Lung (tissue), 12 donors: Measurements from ENCODE around the gene TIMM17B. TPM values are rescaled to one million over a fixed set of nuclear protein-coding genes. Genes with fewer than 3 reads are reported as not detected.

ENCODE experiments used
- ATAC-seq: fragments of 200-7000 bp; cut with Tn5 transposase; one replicate; pipeline ENCODE4 v1.9.1; 2020; ENCODE audit warnings: moderate number of reproducible peaks; ENCODE audit not compliant: insufficient read depth, low FRiP score
- DNase-seq, 3 donors: peaks; one replicate each; pipeline ENCODE4 v3.0.0-alpha.2; 2013 to 2017
- H3K27ac ChIP-seq, 2 donors: one replicate each; pipeline ENCODE4 v1.5.1; 2013; ENCODE audit warnings: mild to moderate bottlenecking in 2 of 2, moderate library complexity in 2 of 2, control low read depth in 1 of 2, inconsistent platforms in 1 of 2, low read depth in 1 of 2, low read length in 1 of 2
- H3K27me3 ChIP-seq, 3 donors: one replicate each; pipeline ENCODE4 v1.5.1; 2013; ENCODE audit warnings: low read length in 2 of 3; ENCODE audit not compliant: control insufficient read depth in 3 of 3, insufficient read depth in 3 of 3
- H3K36me3 ChIP-seq, 4 donors: one replicate each; pipeline ENCODE4 v1.5.1; 2013; ENCODE audit warnings: low read length in 4 of 4, mild to moderate bottlenecking in 1 of 4, moderate library complexity in 1 of 4; ENCODE audit not compliant: control insufficient read depth in 4 of 4, insufficient read depth in 4 of 4
- H3K4me1 ChIP-seq, 5 donors: one replicate each; pipeline ENCODE4 v1.5.1; 2013; ENCODE audit warnings: low read length in 5 of 5, mild to moderate bottlenecking in 2 of 5, moderate library complexity in 1 of 5; ENCODE audit not compliant: control insufficient read depth in 5 of 5, insufficient read depth in 5 of 5
- H3K4me3 ChIP-seq: one replicate; pipeline ENCODE4 v1.5.1; 2013; ENCODE audit warnings: mild to moderate bottlenecking, control low read depth, moderate library complexity
- H3K9ac ChIP-seq, 2 donors: one replicate each; pipeline ENCODE4 v1.5.1; 2013; ENCODE audit warnings: low read length in 2 of 2, control low read depth in 1 of 2; ENCODE audit not compliant: insufficient read depth in 1 of 2
- H3K9me3 ChIP-seq, 4 donors: one replicate each; pipeline ENCODE4 v1.5.1; 2013; ENCODE audit warnings: low read length in 3 of 4, mild to moderate bottlenecking in 1 of 4, moderate library complexity in 1 of 4; ENCODE audit not compliant: control insufficient read depth in 4 of 4, insufficient read depth in 3 of 4
- WGBS, 2 donors: extraction: QIAGEN DNeasy Blood & Tissue Kit; methylation state at CpG; one replicate each; pipeline ENCODE4 v1.1.7; 2013; 5-methylcytosine and 5-hydroxymethylcytosine counted together
- polyA plus RNA-seq, 2 donors: library from polyadenylated mRNA; stranded (reverse); fragments of 200-250 nt; gene quantifications; one replicate each; pipeline ENCODE4 v1.2.1, GENCODE V29; 2013
- total RNA-seq, 2 donors: library from RNA; depleted of rRNA in 1 of 2; stranded (reverse); fragments of >200 nt in 1 of 2; gene quantifications; one replicate each; pipeline ENCODE4 v1.2.1, GENCODE V29; 2014 to 2021
- TF ChIP-seq, protein P1 (sequence below): IDR thresholded peaks from 2 replicates; pipeline ENCODE4 v1.5.1; 2012; ENCODE audit warnings: mild to moderate bottlenecking; ENCODE audit errors: control extremely low read depth, extremely low read depth
- donor health status: control.
- donor health status: control.
- donor health status: Bipolar disorder and iron deficiency.
- donor health status: healthy.
- donor health status: DM: yes; HTN: yes; CAD: no.

TIMM17B gene
- total and polyA plus RNA-seq, 4 donors, result 21.0 to 73.4 (median 59.4) TPM

DNA sequence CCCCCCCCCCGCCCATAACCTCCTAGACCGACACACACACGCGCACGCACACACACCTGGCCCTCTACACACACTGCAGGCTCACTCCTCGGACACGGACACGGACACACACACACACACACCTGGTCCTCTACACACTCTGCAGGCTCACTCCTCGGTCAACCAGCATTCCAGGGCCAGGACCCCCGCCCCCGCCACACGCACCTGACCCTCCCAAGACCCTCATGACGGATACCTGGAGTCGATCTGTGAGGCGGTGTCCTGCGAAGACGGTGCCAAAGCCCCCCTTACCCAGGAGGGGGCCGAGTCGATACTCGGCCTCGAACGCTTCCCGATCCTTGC is 20.7 kb upstream of the TIMM17B start:
- peak overlapping the region in 1 of 2 donors; percentile 90 for H3K27ac ChIP-seq
- peaks cover 0 to 5% (median 0%) of the 10 kb centered on the region in 4 donors for H3K9me3 ChIP-seq
- no peak overlapping the region for H3K9ac ChIP-seq
- H3K4me3 ChIP-seq, result peak overlapping the region; percentile 54
- peaks cover 0 to 7% (median 3%) of the 10 kb centered on the region in 4 donors for H3K36me3 ChIP-seq
- TF ChIP-seq, protein P1, sequence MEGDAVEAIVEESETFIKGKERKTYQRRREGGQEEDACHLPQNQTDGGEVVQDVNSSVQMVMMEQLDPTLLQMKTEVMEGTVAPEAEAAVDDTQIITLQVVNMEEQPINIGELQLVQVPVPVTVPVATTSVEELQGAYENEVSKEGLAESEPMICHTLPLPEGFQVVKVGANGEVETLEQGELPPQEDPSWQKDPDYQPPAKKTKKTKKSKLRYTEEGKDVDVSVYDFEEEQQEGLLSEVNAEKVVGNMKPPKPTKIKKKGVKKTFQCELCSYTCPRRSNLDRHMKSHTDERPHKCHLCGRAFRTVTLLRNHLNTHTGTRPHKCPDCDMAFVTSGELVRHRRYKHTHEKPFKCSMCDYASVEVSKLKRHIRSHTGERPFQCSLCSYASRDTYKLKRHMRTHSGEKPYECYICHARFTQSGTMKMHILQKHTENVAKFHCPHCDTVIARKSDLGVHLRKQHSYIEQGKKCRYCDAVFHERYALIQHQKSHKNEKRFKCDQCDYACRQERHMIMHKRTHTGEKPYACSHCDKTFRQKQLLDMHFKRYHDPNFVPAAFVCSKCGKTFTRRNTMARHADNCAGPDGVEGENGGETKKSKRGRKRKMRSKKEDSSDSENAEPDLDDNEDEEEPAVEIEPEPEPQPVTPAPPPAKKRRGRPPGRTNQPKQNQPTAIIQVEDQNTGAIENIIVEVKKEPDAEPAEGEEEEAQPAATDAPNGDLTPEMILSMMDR, result no peak
- DNase-seq, result no peak
- no peaks in the 10 kb centered on the region for H3K27me3 ChIP-seq
- ATAC-seq, result no peak
- peaks cover 0 to 3% (median 2%) of the 10 kb centered on the region in 5 donors for H3K4me1 ChIP-seq
- WGBS, 2 donors, result 20 to 38% methylated on average over 5 to 23 of the region's 23 CpGs

DNA sequence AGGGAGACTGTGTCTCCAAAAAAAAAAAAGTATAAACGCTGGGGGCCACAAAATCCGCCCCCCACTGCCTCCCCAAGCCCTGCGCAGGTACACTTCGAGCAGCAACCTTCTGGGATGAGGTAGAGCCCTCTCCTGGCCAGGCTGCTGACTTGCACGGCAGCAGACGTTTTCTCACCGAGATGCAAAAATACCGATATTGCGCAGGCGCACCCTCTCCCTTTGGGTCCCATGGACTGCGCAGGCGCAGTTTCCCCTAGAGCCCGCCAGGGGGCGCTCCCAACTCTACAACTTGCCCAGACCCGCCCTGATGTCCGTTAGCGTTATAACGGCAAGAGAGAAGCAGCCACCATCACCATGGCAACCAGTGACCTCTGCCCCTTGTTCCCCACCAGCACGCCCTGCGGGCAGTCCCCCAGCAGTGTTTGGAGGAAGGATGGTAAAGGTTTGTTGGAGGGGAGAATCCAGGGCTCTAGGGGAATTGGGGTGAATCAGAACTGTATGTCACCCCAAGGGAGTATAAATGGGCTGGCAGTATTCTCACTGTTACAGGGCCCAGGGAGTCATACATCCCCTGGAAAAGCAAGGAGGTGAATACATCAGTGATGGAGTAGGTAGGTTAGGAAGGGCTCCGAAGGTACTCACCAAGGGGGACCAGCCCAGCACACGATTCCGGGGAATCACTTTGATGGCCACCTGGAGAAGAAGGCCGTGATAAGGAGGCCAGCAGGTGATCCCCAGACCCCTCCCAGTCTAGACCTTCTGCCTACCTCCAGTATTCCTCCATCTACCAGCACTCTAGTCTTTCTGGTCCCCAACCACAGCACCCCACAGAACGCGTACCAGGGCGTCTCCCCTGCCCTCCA is 19.8 kb upstream of the TIMM17B start:
- DNase-seq (peak; percentile 91 to 92 (median 91)), ATAC-seq (peak; percentile 76)
- H3K27ac ChIP-seq, result peak overlapping the region in 1 of 2 donors; percentile 43
- H3K4me1 ChIP-seq, result peaks cover 0 to 3% (median 2%) of the 10 kb centered on the region in 5 donors
- 26 to 33% methylated on average over 17 to 27 of the region's 27 CpGs for WGBS, 2 donors
- peak overlapping the region; percentile 0 for H3K4me3 ChIP-seq
- no peak overlapping the region for H3K9ac ChIP-seq
- H3K27me3 ChIP-seq, result no peaks in the 10 kb centered on the region
- peaks cover 0 to 3% (median 0%) of the 10 kb centered on the region in 4 donors for H3K9me3 ChIP-seq
- H3K36me3 ChIP-seq, result peaks cover 0 to 5% (median 0%) of the 10 kb centered on the region in 4 donors
- TF ChIP-seq, protein P1, result peak; percentile 76

DNA sequence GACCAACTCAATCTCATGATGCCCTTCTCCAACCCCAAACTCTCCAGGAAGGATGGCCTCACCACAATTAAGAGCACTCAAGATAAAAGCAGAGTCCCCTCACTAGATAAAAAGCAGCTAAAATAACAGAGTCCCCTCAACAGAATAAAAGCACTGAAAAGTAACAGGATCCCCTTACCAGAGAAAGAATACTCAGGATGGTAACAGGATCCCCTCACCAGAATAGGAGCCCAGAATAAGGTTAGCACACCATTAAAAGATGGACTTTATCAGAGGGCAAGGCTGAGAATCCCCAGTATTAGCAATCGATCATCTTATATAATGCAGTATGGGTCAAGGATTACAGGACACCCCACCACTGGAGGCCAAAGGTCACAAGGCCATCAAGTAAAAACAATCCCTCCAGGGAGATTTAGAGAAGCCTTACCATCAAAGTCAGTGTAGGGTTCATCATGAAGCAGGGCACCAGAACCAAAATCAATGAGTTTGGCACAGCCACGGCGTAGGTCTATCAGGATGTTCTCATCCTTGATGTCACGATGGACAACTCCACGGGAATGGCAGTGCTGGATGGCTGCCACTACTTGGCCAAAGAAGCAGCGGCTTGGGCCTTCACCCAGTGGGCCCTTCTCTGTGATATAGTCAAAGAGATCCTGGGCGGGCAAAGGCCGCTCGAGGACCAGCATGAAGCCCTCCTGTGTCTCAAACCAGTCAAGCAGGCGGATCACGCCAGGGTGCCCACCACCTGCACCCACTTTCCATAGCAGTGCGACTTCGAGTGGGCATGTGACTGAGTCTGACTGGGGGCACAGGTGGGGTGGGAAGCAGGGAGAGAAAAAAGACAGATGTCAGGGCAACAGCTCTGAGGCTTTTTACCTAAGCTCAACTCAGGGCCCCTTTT is 17.3 kb upstream of the TIMM17B start:
- DNase-seq (no peak), ATAC-seq (no peak)
- Histone ChIP-seq H3K4me3 (no peak overlapping the region), H3K4me1 (peaks cover 2 to 11% (median 5%) of the 10 kb centered on the region in 5 donors), H3K27me3 (no peaks in the 10 kb centered on the region), H3K27ac (no peak overlapping the region), H3K9me3 (peaks cover 0 to 4% (median 0%) of the 10 kb centered on the region in 4 donors), H3K9ac (no peak overlapping the region), H3K36me3 (peaks cover 0 to 5% (median 0%) of the 10 kb centered on the region in 4 donors)
- 89% methylated on average over 12 to 13 of the region's 13 CpGs for WGBS, 2 donors
- TF ChIP-seq, protein P1, result no peak
